Neutrophil (primary cell): ENCODE data around the gene DAZAP2.
A peak's percentile ranks its signal among the peaks of the same experiment; 100 is the strongest.
"Not testable (repeated sequence)": the region's sequence is repeated elsewhere in the genome, so short reads cannot be mapped to it uniquely, and the experiment has no call there.

ENCODE experiments used
- H3K27ac ChIP-seq: fragments of 200-600 bp; sonication (generic); 2 replicates; pipeline ENCODE4 v1.5.1; 2016; ENCODE audit warnings: mild to moderate bottlenecking, moderate library complexity
- H3K27me3 ChIP-seq: fragments of 200-600 bp; sonication (generic); 2 replicates; pipeline ENCODE4 v1.6.0; 2016; ENCODE audit warnings: mild to moderate bottlenecking
- H3K36me3 ChIP-seq: fragments of 200-600 bp; sonication (generic); 2 replicates; pipeline ENCODE4 v1.5.1; 2017
- H3K4me1 ChIP-seq, 2 experiments: fragments of 200-600 bp in 1 of 2; sonication (generic) in 1 of 2; 1 replicate in 1 of 2; 2 replicates in 1 of 2; pipeline versions ENCODE4 v1.5.1 to v1.6.1; 2013 to 2016; ENCODE audit warnings: low read depth in 1 of 2, low read length in 1 of 2, mild to moderate bottlenecking in 1 of 2, moderate library complexity in 1 of 2; ENCODE audit not compliant: control insufficient read depth in 1 of 2, insufficient read depth in 1 of 2
- H3K4me3 ChIP-seq, 2 experiments: fragments of 200-600 bp in 1 of 2; sonication (generic) in 1 of 2; 1 replicate in 1 of 2; 2 replicates in 1 of 2; pipeline ENCODE4 v1.5.1; 2013 to 2016; ENCODE audit warnings: low read depth in 1 of 2, low read length in 1 of 2, mild to moderate bottlenecking in 1 of 2, moderate library complexity in 1 of 2
- H3K9me3 ChIP-seq: fragments of 200-600 bp; sonication (generic); 2 replicates; pipeline ENCODE4 v1.5.1; 2016
- CTCF ChIP-seq: fragments of 200-600 bp; sonication (generic); IDR thresholded peaks from 2 replicates; pipeline ENCODE4 v1.5.1; 2016; ENCODE audit warnings: antibody characterized with exemption

Gene DAZAP2

GRCh38 chr12:51270067-51270950 is 31.7 kb downstream of the DAZAP2 start, which contains the start of gene SMAGP:
Gene SMAGP (minus strand): TSS chr12:51270415. CDS start chr12:51269278, 1,137 bp downstream.
- H3K4me3 ChIP-seq: peak within 1 kb of the TSS; percentile 63 to 90
- peaks cover 41% of the 10 kb centered on the region for H3K27me3 ChIP-seq
- no peaks in the 10 kb centered on the region for H3K36me3 ChIP-seq
- H3K27ac ChIP-seq: peak within 1 kb of the TSS; percentile 23
- H3K9me3 ChIP-seq: no peaks in the 10 kb centered on the region
- peaks cover 16 to 19% of the 10 kb centered on the region in 2 experiments for H3K4me1 ChIP-seq
- no peak for TF ChIP-seq CTCF

GRCh38 chr12:51270951-51271518 is 32.4 kb downstream of the DAZAP2 start:
- H3K4me3 ChIP-seq: peak overlapping the region; percentile 63 to 90
- H3K36me3 ChIP-seq: peaks cover under 1% of the 10 kb centered on the region
- no peak for TF ChIP-seq CTCF
- H3K27ac ChIP-seq: no peak overlapping the region
- peaks cover 41% of the 10 kb centered on the region for H3K27me3 ChIP-seq
- H3K4me1 ChIP-seq: peaks cover 16 to 19% of the 10 kb centered on the region in 2 experiments
- H3K9me3 ChIP-seq: no peaks in the 10 kb centered on the region

GRCh38 chr12:51272810-51273209 is 34.2 kb downstream of the DAZAP2 start:
- H3K4me1 ChIP-seq: peaks cover 16 to 19% of the 10 kb centered on the region in 2 experiments
- not testable (repeated sequence) for H3K9me3 ChIP-seq, H3K27ac ChIP-seq, H3K4me3 ChIP-seq
- peaks cover 41% of the 10 kb centered on the region for H3K27me3 ChIP-seq
- peaks cover 15% of the 10 kb centered on the region for H3K36me3 ChIP-seq

DNA sequence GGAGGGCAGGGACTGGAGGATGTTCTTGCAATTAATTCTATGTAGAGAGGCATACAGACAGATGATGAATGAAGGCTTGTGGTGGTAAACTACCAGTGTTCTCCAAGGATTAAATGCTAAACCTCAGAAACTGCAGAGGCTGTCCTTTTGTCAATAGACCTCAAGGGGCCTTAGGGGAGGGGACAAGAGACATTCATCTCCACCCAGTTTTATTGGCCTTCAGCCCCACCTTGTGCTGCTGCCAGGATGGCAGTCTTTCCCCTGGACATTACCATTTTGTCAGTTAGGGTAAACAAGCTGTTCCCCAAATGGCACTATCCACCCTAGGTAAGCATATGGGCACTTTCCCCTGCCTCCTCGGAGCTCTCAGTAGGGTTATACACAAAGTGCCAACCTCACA is 36.5 kb downstream of the DAZAP2 start:
- H3K27me3 ChIP-seq: peaks cover 25% of the 10 kb centered on the region
- peaks cover 11 to 17% of the 10 kb centered on the region in 2 experiments for H3K4me1 ChIP-seq
- no peak overlapping the region for H3K4me3 ChIP-seq
- no peaks in the 10 kb centered on the region for H3K9me3 ChIP-seq
- peaks cover 26% of the 10 kb centered on the region for H3K36me3 ChIP-seq
- no peak for TF ChIP-seq CTCF
- H3K27ac ChIP-seq: no peak overlapping the region

DNA sequence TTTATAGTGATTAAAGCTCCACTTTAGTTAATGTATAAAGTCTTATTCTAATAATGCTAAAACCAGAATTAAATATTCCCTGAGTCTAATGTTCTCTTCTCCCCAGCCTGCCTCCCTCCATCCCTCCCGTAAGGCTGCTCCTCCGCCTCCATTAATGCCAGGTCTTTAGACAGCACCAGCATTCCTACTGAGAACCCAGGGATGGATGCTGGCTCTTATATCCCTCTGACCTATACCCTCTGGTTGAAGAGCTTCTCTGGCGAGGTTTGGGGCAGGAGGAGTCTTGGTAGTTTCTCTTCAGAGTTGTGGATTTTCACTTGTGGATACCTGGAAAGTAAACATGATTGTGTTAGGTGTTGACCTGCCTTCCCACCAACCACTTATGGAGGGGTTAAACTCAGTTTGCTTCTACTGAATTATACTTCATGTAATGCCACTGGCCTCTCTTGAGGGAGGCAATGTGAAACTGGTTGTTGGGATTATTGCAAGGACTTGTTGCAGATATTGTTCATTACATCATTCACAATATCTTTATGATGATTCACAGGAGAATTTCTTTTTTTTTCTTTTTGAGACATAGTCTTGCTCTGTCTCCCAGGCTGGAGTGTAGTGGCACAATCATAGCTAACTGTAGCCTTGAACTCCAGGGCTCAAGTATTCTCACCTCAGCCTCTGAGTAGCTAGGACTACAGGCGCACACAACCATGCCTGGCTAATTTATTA is 42.7 kb downstream of the DAZAP2 start:
- Histone ChIP-seq H3K4me1 (peaks cover 4 to 11% of the 10 kb centered on the region in 2 experiments), H3K27ac (peak overlapping the region; percentile 7), H3K9me3 (no peaks in the 10 kb centered on the region), H3K36me3 (peaks cover 84% of the 10 kb centered on the region), H3K4me3 (no peak overlapping the region), H3K27me3 (no peaks in the 10 kb centered on the region)
- TF ChIP-seq CTCF: no peak
